ENCODE results near the gene FN3K.
"Not testable (repeated sequence)": the region's sequence is repeated elsewhere in the genome, so short reads cannot be mapped to it uniquely, and the experiment has no call there.

FN3K gene

GRCh38 chr17:82775001-82775823 is 39.8 kb downstream of the FN3K start:
- DNase-seq (ENCODE audit: low read depth, low spot score): peak; percentile 86

- no peak for DNase-seq (ENCODE audit: low read depth, low spot score)
Observed at GRCh38 chr17:82776454-82776853, 41.0 kb downstream of the FN3K start.

GRCh38 chr17:82777778-82778375 is 42.5 kb downstream of the FN3K start:
- not testable (repeated sequence) for DNase-seq (ENCODE audit: low read depth, low spot score)

GRCh38 chr17:82779541-82779940 is 44.1 kb downstream of the FN3K start:
- DNase-seq (ENCODE audit: low read depth, low spot score): no peak

- DNase-seq (ENCODE audit: low read depth, low spot score): no peak
Observed at GRCh38 chr17:82780195-82780594, 44.8 kb downstream of the FN3K start.

- DNase-seq (ENCODE audit: low read depth, low spot score): no peak
Observed at GRCh38 chr17:82780971-82781893, 45.8 kb downstream of the FN3K start.

- peak; percentile 89 for DNase-seq (ENCODE audit: low read depth, low spot score)
Observed at GRCh38 chr17:82781894-82782274, 46.5 kb downstream of the FN3K start.

- no peak for DNase-seq (ENCODE audit: low read depth, low spot score)
Observed at GRCh38 chr17:82782657-82783207, 47.3 kb downstream of the FN3K start.

- no peak for DNase-seq (ENCODE audit: low read depth, low spot score)
Observed at GRCh38 chr17:82783498-82783897, 48.1 kb downstream of the FN3K start.

GRCh38 chr17:82785581-82785980 is 50.2 kb downstream of the FN3K start:
- not testable (repeated sequence) for DNase-seq (ENCODE audit: low read depth, low spot score)

- DNase-seq (ENCODE audit: low read depth, low spot score): no peak
Observed at GRCh38 chr17:82786427-82786826, 51.0 kb downstream of the FN3K start.

GRCh38 chr17:82787081-82787848 is 51.9 kb downstream of the FN3K start:
- DNase-seq (ENCODE audit: low read depth, low spot score): no peak

- DNase-seq (ENCODE audit: low read depth, low spot score): no peak
Observed at GRCh38 chr17:82788206-82789001, 53.0 kb downstream of the FN3K start.

- DNase-seq (ENCODE audit: low read depth, low spot score): no peak
Observed at GRCh38 chr17:82789051-82789592, 53.7 kb downstream of the FN3K start.

- no peak for DNase-seq (ENCODE audit: low read depth, low spot score)
Observed at GRCh38 chr17:82789806-82790205, 54.4 kb downstream of the FN3K start.

GRCh38 chr17:82790391-82790790 is 55.0 kb downstream of the FN3K start:
- DNase-seq (ENCODE audit: low read depth, low spot score): no peak

- peak; percentile 26 for DNase-seq (ENCODE audit: low read depth, low spot score)
Observed at GRCh38 chr17:82791532-82791931, 56.1 kb downstream of the FN3K start.

- peak; percentile 58 for DNase-seq (ENCODE audit: low read depth, low spot score)
Observed at GRCh38 chr17:82793974-82794630, 58.7 kb downstream of the FN3K start.

- no peak for DNase-seq (ENCODE audit: low read depth, low spot score)
Observed at GRCh38 chr17:82794781-82795482, 59.5 kb downstream of the FN3K start.

Data from ELF-1 (cell line).